ENCODE data around the gene SLC24A4.

SLC24A4 gene

DNA sequence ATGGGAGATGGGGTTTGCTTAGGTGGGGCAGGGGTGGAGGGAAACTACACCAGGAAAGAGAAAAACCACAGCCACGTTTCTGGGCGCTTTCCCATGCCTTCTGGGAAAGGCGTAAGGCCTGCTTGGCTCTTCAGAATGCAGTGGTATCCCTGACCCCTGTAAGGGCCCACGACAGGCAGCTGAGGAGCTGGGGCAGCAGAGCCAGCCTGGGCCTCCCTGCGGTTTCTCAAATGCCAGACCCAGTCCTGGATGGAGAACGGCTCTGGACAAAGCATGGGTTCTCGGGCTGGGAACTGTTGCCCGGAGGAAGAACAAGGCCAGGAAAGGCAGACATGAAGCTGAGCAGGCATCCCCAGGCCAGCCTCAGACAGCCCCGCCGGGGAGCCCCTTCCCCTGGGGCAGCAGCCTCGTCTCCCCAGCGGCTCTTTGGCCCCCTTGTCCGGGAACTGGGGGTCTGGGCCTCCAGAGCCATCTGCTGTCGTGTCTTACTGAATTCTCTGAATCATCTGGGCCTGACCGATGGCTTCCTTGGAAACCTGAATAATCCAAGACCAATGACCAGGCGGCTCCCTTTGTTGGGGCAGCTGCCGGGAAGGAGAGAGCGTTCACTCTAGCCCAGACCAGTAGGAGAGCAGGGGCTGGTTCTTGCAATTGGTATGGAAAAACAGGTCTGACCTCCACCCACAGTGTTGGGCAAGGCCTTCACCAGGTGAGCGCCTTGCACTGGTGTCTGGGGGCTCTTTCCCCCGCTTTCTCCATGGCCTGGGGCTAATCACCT, 126.6 kb downstream of the SLC24A4 start:
- TF ChIP-seq, protein P1, sequence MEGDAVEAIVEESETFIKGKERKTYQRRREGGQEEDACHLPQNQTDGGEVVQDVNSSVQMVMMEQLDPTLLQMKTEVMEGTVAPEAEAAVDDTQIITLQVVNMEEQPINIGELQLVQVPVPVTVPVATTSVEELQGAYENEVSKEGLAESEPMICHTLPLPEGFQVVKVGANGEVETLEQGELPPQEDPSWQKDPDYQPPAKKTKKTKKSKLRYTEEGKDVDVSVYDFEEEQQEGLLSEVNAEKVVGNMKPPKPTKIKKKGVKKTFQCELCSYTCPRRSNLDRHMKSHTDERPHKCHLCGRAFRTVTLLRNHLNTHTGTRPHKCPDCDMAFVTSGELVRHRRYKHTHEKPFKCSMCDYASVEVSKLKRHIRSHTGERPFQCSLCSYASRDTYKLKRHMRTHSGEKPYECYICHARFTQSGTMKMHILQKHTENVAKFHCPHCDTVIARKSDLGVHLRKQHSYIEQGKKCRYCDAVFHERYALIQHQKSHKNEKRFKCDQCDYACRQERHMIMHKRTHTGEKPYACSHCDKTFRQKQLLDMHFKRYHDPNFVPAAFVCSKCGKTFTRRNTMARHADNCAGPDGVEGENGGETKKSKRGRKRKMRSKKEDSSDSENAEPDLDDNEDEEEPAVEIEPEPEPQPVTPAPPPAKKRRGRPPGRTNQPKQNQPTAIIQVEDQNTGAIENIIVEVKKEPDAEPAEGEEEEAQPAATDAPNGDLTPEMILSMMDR (IDR thresholded peaks at IDR 0.05; ENCODE audit: insufficient read depth, low read length, poor library complexity, severe bottlenecking): no peak
- no peak for DNase-seq (ENCODE audit: extremely low read depth, insufficient read length)
- H3K4me3 ChIP-seq (replicated peaks; ENCODE audit: low read depth, low read length): no peak overlapping the region
- H3K36me3 ChIP-seq (ENCODE audit: control insufficient read depth, insufficient read depth, low read length): no peaks in the 10 kb centered on the region
- H3K27me3 ChIP-seq (replicated peaks; ENCODE audit: control insufficient read depth, insufficient read depth, low read length): no peaks in the 10 kb centered on the region

DNA sequence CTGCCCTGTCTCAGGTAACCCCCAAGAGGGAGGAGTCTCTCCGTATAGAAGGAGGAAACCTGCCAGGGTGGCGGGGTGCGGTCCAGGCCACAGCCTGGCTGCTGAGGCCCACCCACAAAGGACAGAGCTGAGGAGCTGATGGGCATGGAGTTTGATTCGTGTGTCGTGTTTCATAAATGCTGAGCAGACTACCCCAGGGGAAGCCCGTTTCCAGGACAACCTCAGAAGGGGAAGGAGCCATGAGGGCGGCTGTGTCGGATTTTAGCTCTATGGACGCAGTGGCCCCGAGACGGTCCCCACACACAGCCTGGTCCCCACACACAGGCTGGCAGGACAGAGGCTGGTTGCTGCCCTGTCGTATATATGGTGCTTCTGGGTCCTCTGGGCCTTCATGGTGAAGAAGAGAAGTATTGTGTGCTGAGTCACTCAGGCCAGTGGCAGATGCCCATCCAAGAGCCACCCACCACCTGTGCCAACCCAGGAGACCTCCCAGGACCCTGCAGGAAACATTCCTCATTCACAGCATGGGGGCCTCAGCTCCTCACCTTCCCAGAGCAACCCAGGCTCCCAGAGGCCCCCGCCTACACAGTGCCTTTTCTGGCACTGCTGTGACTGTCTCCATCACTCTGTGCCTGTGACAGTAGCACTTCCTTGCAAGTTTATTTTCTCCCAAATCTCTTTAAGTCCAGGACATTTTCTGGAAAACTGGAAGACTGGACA, 127.5 kb downstream of the SLC24A4 start:
- DNase-seq (ENCODE audit: extremely low read depth, insufficient read length): no peak
- Histone ChIP-seq H3K4me3 (replicated peaks; ENCODE audit: low read depth, low read length) (no peak overlapping the region), H3K36me3 (ENCODE audit: control insufficient read depth, insufficient read depth, low read length) (no peaks in the 10 kb centered on the region), H3K27me3 (replicated peaks; ENCODE audit: control insufficient read depth, insufficient read depth, low read length) (no peaks in the 10 kb centered on the region)
- TF ChIP-seq, protein P1 (IDR thresholded peaks at IDR 0.05; ENCODE audit: insufficient read depth, low read length, poor library complexity, severe bottlenecking): no peak

DNA sequence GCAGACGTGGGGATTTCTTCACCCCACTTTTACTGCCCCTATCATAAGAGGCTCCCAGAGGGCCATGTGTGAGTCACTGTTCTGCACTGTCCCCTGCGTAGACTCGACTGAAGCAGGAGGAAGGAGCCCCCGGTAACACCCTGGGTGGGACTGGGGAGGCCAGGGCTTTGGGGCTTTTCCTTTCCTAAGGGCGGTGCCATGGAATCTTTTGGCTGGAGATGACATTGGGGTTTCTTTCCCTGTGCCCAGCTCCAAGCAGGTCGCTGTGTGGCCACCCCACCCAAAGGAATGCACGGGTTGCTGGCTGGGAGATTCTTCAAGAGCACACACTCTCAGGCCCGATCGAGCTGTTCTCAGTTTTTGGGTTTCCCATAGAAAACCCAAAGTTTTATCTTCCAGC, 128.3 kb downstream of the SLC24A4 start:
- H3K4me3 ChIP-seq (replicated peaks; ENCODE audit: low read depth, low read length): no peak overlapping the region
- TF ChIP-seq, protein P1 (IDR thresholded peaks at IDR 0.05; ENCODE audit: insufficient read depth, low read length, poor library complexity, severe bottlenecking): no peak
- no peaks in the 10 kb centered on the region for H3K36me3 ChIP-seq (ENCODE audit: control insufficient read depth, insufficient read depth, low read length)
- no peak for DNase-seq (ENCODE audit: extremely low read depth, insufficient read length)
- no peaks in the 10 kb centered on the region for H3K27me3 ChIP-seq (replicated peaks; ENCODE audit: control insufficient read depth, insufficient read depth, low read length)

DNA sequence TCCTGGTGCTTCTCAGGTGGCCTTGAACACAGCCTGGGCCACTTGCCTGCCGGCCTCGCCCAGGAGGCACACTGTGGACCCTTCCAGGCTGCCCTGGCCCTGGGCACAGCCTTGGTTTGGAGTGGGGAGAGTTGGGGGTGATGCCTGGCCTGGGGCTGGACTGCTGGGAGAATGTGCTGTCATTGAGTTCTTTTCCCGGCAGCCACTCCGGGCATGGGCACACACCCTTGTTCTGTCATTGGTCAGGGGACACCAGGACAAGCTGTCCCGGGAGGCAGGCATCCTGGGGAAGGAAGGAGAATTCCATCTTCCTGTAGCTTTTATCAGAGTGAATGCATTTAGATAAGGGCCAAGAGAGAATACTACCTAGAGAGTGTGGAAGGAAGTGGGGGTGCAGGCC, 128.8 kb downstream of the SLC24A4 start:
- TF ChIP-seq, protein P1 (IDR thresholded peaks at IDR 0.05; ENCODE audit: insufficient read depth, low read length, poor library complexity, severe bottlenecking): no peak
- no peak overlapping the region for H3K4me3 ChIP-seq (replicated peaks; ENCODE audit: low read depth, low read length)
- no peaks in the 10 kb centered on the region for H3K36me3 ChIP-seq (ENCODE audit: control insufficient read depth, insufficient read depth, low read length)
- DNase-seq (ENCODE audit: extremely low read depth, insufficient read length): no peak
- no peaks in the 10 kb centered on the region for H3K27me3 ChIP-seq (replicated peaks; ENCODE audit: control insufficient read depth, insufficient read depth, low read length)

DNA sequence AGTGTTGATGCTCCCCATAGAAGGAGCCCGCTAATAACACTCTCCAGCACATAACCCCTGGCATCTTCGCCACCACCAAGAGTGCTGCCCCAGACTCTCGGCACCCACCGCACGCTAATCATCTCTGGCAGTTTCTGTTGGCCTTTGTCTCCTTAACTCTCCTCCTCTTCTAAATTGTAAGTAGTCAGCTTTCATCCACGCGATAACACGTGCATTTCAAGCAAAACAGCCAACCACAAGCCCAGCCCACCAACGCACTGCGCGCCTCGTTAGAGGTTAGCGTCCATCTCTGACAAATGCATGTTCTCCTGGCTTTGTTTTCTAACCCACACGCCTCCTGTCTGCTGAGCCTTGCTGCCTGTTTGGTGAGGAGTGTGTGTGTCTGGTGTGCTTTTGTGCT, 129.5 kb downstream of the SLC24A4 start:
- no peaks in the 10 kb centered on the region for H3K27me3 ChIP-seq (replicated peaks; ENCODE audit: control insufficient read depth, insufficient read depth, low read length)
- DNase-seq (ENCODE audit: extremely low read depth, insufficient read length): no peak
- TF ChIP-seq, protein P1 (IDR thresholded peaks at IDR 0.05; ENCODE audit: insufficient read depth, low read length, poor library complexity, severe bottlenecking): no peak
- no peaks in the 10 kb centered on the region for H3K36me3 ChIP-seq (ENCODE audit: control insufficient read depth, insufficient read depth, low read length)
- H3K4me3 ChIP-seq (replicated peaks; ENCODE audit: low read depth, low read length): no peak overlapping the region
